Parathyroid adenoma (tissue), 2 donors: ENCODE results near the gene COL1A2.

Experiments used
- H2AFZ ChIP-seq: fragments of 300-600 bp; sonication (generic); one replicate; pipeline ENCODE4 v1.7.0; 2017; ENCODE audit warnings: antibody characterized with exemption, mild to moderate bottlenecking
- H3K27ac ChIP-seq: fragments of 300-600 bp; sonication (generic); one replicate; pipeline ENCODE4 v1.7.0; 2017
- H3K27me3 ChIP-seq: fragments of 300-600 bp; sonication (generic); one replicate; pipeline ENCODE4 v1.7.0; 2017; ENCODE audit warnings: low read length; ENCODE audit not compliant: control insufficient read depth, insufficient read depth
- H3K36me3 ChIP-seq: fragments of 300-600 bp; sonication (generic); one replicate; pipeline ENCODE4 v1.7.0; 2017; ENCODE audit warnings: low read length; ENCODE audit not compliant: control insufficient read depth, insufficient read depth
- H3K4me1 ChIP-seq: fragments of 300-600 bp; sonication (generic); one replicate; pipeline ENCODE4 v1.7.0; 2017; ENCODE audit warnings: control low read depth
- H3K4me2 ChIP-seq: fragments of 300-600 bp; sonication (generic); one replicate; pipeline ENCODE4 v1.7.0; 2017; ENCODE audit warnings: low read length
- H3K4me3 ChIP-seq: fragments of 300-600 bp; sonication (generic); one replicate; pipeline ENCODE4 v1.7.0; 2017; ENCODE audit warnings: low read depth, low read length
- H3K79me2 ChIP-seq: fragments of 300-600 bp; sonication (generic); one replicate; pipeline ENCODE4 v1.7.0; 2017; ENCODE audit warnings: control low read depth
- H3K9ac ChIP-seq: fragments of 300-600 bp; sonication (generic); one replicate; pipeline ENCODE4 v1.7.0; 2017; ENCODE audit warnings: mild to moderate bottlenecking
- H3K9me3 ChIP-seq: fragments of 300-600 bp; sonication (generic); one replicate; pipeline ENCODE4 v1.7.0; 2017; ENCODE audit warnings: low read length; ENCODE audit not compliant: control insufficient read depth
- TF ChIP-seq, protein P1 (sequence below): fragments of 300-600 bp; sonication (generic); IDR thresholded peaks from one replicate; pipeline ENCODE4 v1.7.0; 2017; ENCODE audit warnings: antibody characterized with exemption, mild to moderate bottlenecking
- donor health status: primary hyperparathyroidism.

The COL1A2 gene

DNA sequence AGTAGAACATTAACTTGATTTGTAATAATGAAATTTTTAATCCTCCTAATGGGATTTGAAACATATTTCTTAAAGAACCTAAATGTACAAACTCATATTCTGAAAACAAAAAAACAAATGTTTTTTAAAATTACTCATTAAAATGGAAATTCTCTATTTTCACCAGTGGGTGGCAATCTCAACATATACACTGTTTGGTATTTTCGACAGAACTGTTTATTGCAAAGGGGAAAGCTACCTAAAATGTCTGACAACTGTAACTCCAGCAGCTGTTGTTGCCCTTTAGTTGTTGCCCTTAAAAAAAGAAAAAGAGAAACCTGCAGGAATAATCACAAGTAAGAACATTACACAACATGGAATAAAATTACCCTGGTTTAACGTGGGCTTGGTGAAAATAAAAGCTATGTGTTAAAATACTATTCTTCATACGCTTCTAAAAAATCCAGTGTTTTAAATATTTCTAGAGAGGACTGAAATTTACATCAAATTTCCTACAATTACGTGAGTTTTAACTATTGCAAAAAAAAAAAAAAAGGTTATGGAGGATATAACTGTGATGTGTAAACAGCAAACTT is 54.5 kb downstream of the COL1A2 start:
- H2AFZ ChIP-seq, result peak overlapping the region; percentile 52
- H3K36me3 ChIP-seq, result no peaks in the 10 kb centered on the region
- H3K79me2 ChIP-seq, result no peaks in the 10 kb centered on the region
- H3K9me3 ChIP-seq, result no peaks in the 10 kb centered on the region
- no peak overlapping the region for H3K4me2 ChIP-seq
- no peaks in the 10 kb centered on the region for H3K4me1 ChIP-seq
- H3K27me3 ChIP-seq, result no peaks in the 10 kb centered on the region
- no peak overlapping the region for H3K4me3 ChIP-seq
- TF ChIP-seq, protein P1, sequence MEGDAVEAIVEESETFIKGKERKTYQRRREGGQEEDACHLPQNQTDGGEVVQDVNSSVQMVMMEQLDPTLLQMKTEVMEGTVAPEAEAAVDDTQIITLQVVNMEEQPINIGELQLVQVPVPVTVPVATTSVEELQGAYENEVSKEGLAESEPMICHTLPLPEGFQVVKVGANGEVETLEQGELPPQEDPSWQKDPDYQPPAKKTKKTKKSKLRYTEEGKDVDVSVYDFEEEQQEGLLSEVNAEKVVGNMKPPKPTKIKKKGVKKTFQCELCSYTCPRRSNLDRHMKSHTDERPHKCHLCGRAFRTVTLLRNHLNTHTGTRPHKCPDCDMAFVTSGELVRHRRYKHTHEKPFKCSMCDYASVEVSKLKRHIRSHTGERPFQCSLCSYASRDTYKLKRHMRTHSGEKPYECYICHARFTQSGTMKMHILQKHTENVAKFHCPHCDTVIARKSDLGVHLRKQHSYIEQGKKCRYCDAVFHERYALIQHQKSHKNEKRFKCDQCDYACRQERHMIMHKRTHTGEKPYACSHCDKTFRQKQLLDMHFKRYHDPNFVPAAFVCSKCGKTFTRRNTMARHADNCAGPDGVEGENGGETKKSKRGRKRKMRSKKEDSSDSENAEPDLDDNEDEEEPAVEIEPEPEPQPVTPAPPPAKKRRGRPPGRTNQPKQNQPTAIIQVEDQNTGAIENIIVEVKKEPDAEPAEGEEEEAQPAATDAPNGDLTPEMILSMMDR, result peak; percentile 83
- H3K27ac ChIP-seq, result no peak overlapping the region
- no peak overlapping the region for H3K9ac ChIP-seq

- TF ChIP-seq, protein P1, result no peak
- Histone ChIP-seq H3K36me3 (no peaks in the 10 kb centered on the region), H3K79me2 (no peaks in the 10 kb centered on the region), H3K9me3 (no peaks in the 10 kb centered on the region), H3K4me3 (no peak overlapping the region), H2AFZ (peak overlapping the region; percentile 34), H3K27me3 (no peaks in the 10 kb centered on the region), H3K4me1 (no peaks in the 10 kb centered on the region), H3K4me2 (no peak overlapping the region), H3K27ac (no peak overlapping the region), H3K9ac (no peak overlapping the region)
Measured at GRCh38 chr7:94450044-94450697, 55.5 kb downstream of the COL1A2 start.

GRCh38 chr7:94451187-94451586 is 56.5 kb downstream of the COL1A2 start:
- TF ChIP-seq, protein P1, result no peak
- no peak overlapping the region for H3K4me2 ChIP-seq
- H3K79me2 ChIP-seq, result no peaks in the 10 kb centered on the region
- no peaks in the 10 kb centered on the region for H3K9me3 ChIP-seq
- no peaks in the 10 kb centered on the region for H3K36me3 ChIP-seq
- no peaks in the 10 kb centered on the region for H3K27me3 ChIP-seq
- no peak overlapping the region for H3K9ac ChIP-seq
- H3K27ac ChIP-seq, result no peak overlapping the region
- H3K4me1 ChIP-seq, result no peaks in the 10 kb centered on the region
- H3K4me3 ChIP-seq, result no peak overlapping the region
- H2AFZ ChIP-seq, result peak overlapping the region; percentile 17

- Histone ChIP-seq H3K27ac (no peak overlapping the region), H3K79me2 (no peaks in the 10 kb centered on the region)
- TF ChIP-seq, protein P1, result no peak
Measured at GRCh38 chr7:94452239-94452638, 57.5 kb downstream of the COL1A2 start.

DNA sequence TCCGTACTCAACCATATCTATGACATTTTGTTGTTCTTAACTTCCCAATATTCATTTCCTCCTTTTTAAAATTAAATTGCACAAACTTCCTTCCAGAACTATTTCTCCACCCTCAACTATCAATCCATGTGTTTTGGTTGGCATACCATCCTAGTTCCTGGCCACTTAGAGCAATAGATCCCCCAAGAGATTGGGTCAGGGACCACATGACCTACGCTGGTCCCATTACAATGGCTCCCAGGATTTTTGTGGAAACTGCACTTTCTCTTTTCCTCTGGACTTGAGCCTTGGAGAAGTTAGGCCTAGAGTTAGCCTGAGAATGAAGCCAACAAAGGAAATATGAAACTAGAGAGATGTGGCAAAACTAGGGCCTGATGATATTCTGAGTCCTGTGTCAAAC is 59.2 kb downstream of the COL1A2 start:
- H3K4me2 ChIP-seq, result no peak overlapping the region
- no peaks in the 10 kb centered on the region for H3K9me3 ChIP-seq
- H3K27ac ChIP-seq, result no peak overlapping the region
- no peaks in the 10 kb centered on the region for H3K4me1 ChIP-seq
- H3K9ac ChIP-seq, result no peak overlapping the region
- peak overlapping the region; percentile 54 for H2AFZ ChIP-seq
- TF ChIP-seq, protein P1, result no peak
- no peak overlapping the region for H3K4me3 ChIP-seq
- H3K36me3 ChIP-seq, result no peaks in the 10 kb centered on the region
- H3K27me3 ChIP-seq, result no peaks in the 10 kb centered on the region
- no peaks in the 10 kb centered on the region for H3K79me2 ChIP-seq

More at GRCh38 chr7:94452239-94452638, 57.5 kb downstream of the COL1A2 start:
- no peaks in the 10 kb centered on the region for H3K36me3 ChIP-seq
- no peak overlapping the region for H3K9ac ChIP-seq
- no peaks in the 10 kb centered on the region for H3K9me3 ChIP-seq
- no peak overlapping the region for H3K4me3 ChIP-seq
- no peaks in the 10 kb centered on the region for H3K4me1 ChIP-seq
- H2AFZ ChIP-seq, result peak overlapping the region; percentile 34
- no peak overlapping the region for H3K4me2 ChIP-seq
- H3K27me3 ChIP-seq, result no peaks in the 10 kb centered on the region
